ENCODE measurements around the gene CCL20.
"Not testable (repeated sequence)": the region's sequence is repeated elsewhere in the genome, so short reads cannot be mapped to it uniquely, and the experiment has no call there.

The CCL20 gene

GRCh38 chr2:227813562-227814353 lies at the start of gene CCL20:
Gene CCL20 (plus strand): TSS chr2:227813842. CDS start chr2:227813912, 70 bp downstream.
- DNase-seq = no peak

GRCh38 chr2:227765788-227766372 lies 47.8 kb upstream of the CCL20 start:
- DNase-seq = no peak

GRCh38 chr2:227766373-227766883 lies 47.2 kb upstream of the CCL20 start:
- peak; percentile 53 for DNase-seq

- no peak for DNase-seq
These were observed 45.8 kb upstream of the CCL20 start for GRCh38 chr2:227767830-227768229.

- no peak for DNase-seq
These were observed 41.4 kb upstream of the CCL20 start for GRCh38 chr2:227772197-227772661.

- no peak for DNase-seq
These were observed 40.7 kb upstream of the CCL20 start for GRCh38 chr2:227772932-227773331.

- DNase-seq = no peak
These were observed 39.5 kb upstream of the CCL20 start for GRCh38 chr2:227774011-227774624.

- no peak for DNase-seq
These were observed 38.5 kb upstream of the CCL20 start for GRCh38 chr2:227774895-227775842.

GRCh38 chr2:227780981-227781615 lies 32.5 kb upstream of the CCL20 start:
- DNase-seq = no peak

GRCh38 chr2:227781841-227782240 lies 31.8 kb upstream of the CCL20 start:
- no peak for DNase-seq

- no peak for DNase-seq
These were observed 30.8 kb upstream of the CCL20 start for GRCh38 chr2:227782804-227783203.

GRCh38 chr2:227783404-227784138 lies 30.1 kb upstream of the CCL20 start:
- DNase-seq = no peak

- no peak for DNase-seq
These were observed 28.3 kb upstream of the CCL20 start for GRCh38 chr2:227785293-227785692.

- no peak for DNase-seq
These were observed 25.1 kb upstream of the CCL20 start for GRCh38 chr2:227788561-227789018.

GRCh38 chr2:227789803-227790202 lies 23.8 kb upstream of the CCL20 start:
- no peak for DNase-seq

GRCh38 chr2:227793148-227793712 lies 20.4 kb upstream of the CCL20 start:
- no peak for DNase-seq

GRCh38 chr2:227796045-227796711 lies 17.5 kb upstream of the CCL20 start:
- no peak for DNase-seq

- DNase-seq = not testable (repeated sequence)
These were observed 16.9 kb upstream of the CCL20 start for GRCh38 chr2:227796768-227797167.

GRCh38 chr2:227799202-227799601 lies 14.4 kb upstream of the CCL20 start:
- no peak for DNase-seq

- no peak for DNase-seq
These were observed 10.8 kb upstream of the CCL20 start for GRCh38 chr2:227802882-227803281.
